ENCODE measurements around the gene DSG4. TPM values are rescaled to one million over a fixed set of nuclear protein-coding genes. Genes with fewer than 3 reads are reported as not detected.
A peak's percentile ranks its signal among the peaks of the same experiment; 100 is the strongest.

The DSG4 gene
- polyA plus RNA-seq, 2 of the 4 experiments (the other 2 are of a cell fraction): 0.03 TPM; not detected in 1

DNA sequence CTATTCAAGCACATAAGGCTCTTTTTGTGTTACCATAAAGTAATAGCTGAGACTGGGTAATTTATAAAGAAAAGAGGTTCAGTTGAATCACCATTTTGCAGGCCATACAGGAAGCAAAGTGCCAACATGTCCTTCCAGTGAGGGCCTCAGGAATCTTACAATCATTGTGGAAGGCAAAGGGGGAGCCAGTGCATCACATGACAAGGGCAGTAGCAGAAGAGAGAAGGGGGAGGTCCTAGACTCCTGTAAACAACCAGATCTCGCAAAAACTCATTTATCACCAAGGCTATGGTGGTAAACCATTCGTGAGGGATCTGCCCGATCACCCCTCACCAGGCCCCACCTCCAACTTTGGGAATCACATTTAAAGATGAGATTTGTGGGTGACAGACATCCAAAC, 16.7 kb downstream of the DSG4 start:
- POLR2A ChIA-PET: no interaction called here
- 93% methylated on average over 3 of the region's 3 CpGs for WGBS (ENCODE audit: missing lambda C conversion rate)
- FAIRE-seq (no peak), DNase-seq (ENCODE audit: low read depth in 1 of 2, low spot score in 1 of 2) (no peak), ATAC-seq (no peak)
- TF ChIP-seq SMC3 (IDR thresholded peaks at IDR 0.05) (no peak), NR3C1 (IDR thresholded peaks at IDR 0.05) (no peak), REST (IDR thresholded peaks at IDR 0.05) (no peak), ZC3H11A (IDR thresholded peaks at IDR 0.05) (no peak), MAZ (IDR thresholded peaks at IDR 0.05; ENCODE audit: borderline replicate concordance, low read depth, low read length) (no peak), NPAS2 (CRISPR knock-in tag; IDR thresholded peaks at IDR 0.05; ENCODE audit: borderline replicate concordance) (no peak), PHF8 (IDR thresholded peaks at IDR 0.05; ENCODE audit: borderline replicate concordance, low read depth) (no peak), SREBF2 (IDR thresholded peaks at IDR 0.05) (no peak), MAFK (IDR thresholded peaks at IDR 0.05; ENCODE audit: partially characterized antibody) (no peak), NFE2L2 (conservative IDR thresholded peaks at IDR 0.05; ENCODE audit: low read length) (no peak)
- TF ChIP-seq, protein P1, sequence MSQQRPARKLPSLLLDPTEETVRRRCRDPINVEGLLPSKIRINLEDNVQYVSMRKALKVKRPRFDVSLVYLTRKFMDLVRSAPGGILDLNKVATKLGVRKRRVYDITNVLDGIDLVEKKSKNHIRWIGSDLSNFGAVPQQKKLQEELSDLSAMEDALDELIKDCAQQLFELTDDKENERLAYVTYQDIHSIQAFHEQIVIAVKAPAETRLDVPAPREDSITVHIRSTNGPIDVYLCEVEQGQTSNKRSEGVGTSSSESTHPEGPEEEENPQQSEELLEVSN (IDR thresholded peaks at IDR 0.05; ENCODE audit: borderline replicate concordance, low read depth): no peak
- TF ChIP-seq, protein P2, sequence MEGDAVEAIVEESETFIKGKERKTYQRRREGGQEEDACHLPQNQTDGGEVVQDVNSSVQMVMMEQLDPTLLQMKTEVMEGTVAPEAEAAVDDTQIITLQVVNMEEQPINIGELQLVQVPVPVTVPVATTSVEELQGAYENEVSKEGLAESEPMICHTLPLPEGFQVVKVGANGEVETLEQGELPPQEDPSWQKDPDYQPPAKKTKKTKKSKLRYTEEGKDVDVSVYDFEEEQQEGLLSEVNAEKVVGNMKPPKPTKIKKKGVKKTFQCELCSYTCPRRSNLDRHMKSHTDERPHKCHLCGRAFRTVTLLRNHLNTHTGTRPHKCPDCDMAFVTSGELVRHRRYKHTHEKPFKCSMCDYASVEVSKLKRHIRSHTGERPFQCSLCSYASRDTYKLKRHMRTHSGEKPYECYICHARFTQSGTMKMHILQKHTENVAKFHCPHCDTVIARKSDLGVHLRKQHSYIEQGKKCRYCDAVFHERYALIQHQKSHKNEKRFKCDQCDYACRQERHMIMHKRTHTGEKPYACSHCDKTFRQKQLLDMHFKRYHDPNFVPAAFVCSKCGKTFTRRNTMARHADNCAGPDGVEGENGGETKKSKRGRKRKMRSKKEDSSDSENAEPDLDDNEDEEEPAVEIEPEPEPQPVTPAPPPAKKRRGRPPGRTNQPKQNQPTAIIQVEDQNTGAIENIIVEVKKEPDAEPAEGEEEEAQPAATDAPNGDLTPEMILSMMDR (IDR thresholded peaks at IDR 0.05): no peak
- no peaks in the 10 kb centered on the region for H3K9me3 ChIP-seq
- H3K4me2 ChIP-seq: no peak overlapping the region
- H3K27ac ChIP-seq: no peak overlapping the region
- H3K4me3 ChIP-seq: no peak overlapping the region
- H3K4me1 ChIP-seq: peaks cover 6% of the 10 kb centered on the region; the same call in 2 of the 3 replicates
- CTCF ChIA-PET: no interaction called here

- POLR2A ChIA-PET: no interaction called here
- no peak for FAIRE-seq
Observed at GRCh38 chr18:31396796-31397612, 20.4 kb downstream of the DSG4 start.

More at GRCh38 chr18:31396796-31397612, 20.4 kb downstream of the DSG4 start:
- ATAC-seq: no peak
- DNase-seq (ENCODE audit: low read depth in 1 of 2, low spot score in 1 of 2): no peak
- H3K4me1 ChIP-seq: peaks cover 34% of the 10 kb centered on the region
- no peak overlapping the region for H3K4me3 ChIP-seq
- 75% methylated on average over 6 of the region's 6 CpGs for WGBS (ENCODE audit: missing lambda C conversion rate)
- H3K27ac ChIP-seq: no peak overlapping the region
- TF ChIP-seq NPAS2 (CRISPR knock-in tag; IDR thresholded peaks at IDR 0.05; ENCODE audit: borderline replicate concordance): no peak
- TF ChIP-seq HOXB5 (CRISPR knock-in tag; IDR thresholded peaks at IDR 0.05): no peak
- no peak for TF ChIP-seq MAZ (IDR thresholded peaks at IDR 0.05; ENCODE audit: borderline replicate concordance, low read depth, low read length)
- no peak for TF ChIP-seq HMGXB4 (CRISPR knock-in tag; IDR thresholded peaks at IDR 0.05; ENCODE audit: borderline replicate concordance)
- no peak for TF ChIP-seq CBX8 (IDR thresholded peaks at IDR 0.05)
- TF ChIP-seq, protein P2 (IDR thresholded peaks at IDR 0.05): no peak
- CTCF ChIA-PET: no interaction called here
- H3K9me3 ChIP-seq: no peaks in the 10 kb centered on the region
- H3K4me2 ChIP-seq: peak overlapping the region; percentile 27; the same call in 1 of the 3 replicates
